Measurements from ENCODE around the gene TMEM183A. TPM values are rescaled to one million over a fixed set of nuclear protein-coding genes. Genes with fewer than 3 reads are reported as not detected.

The TMEM183A gene
- total and polyA plus RNA-seq, 9 of the 15 experiments (the other 6 are each of a cell fraction or from before 2014, with no cell fraction given): 23.4 to 190 (median 124) TPM

DNA sequence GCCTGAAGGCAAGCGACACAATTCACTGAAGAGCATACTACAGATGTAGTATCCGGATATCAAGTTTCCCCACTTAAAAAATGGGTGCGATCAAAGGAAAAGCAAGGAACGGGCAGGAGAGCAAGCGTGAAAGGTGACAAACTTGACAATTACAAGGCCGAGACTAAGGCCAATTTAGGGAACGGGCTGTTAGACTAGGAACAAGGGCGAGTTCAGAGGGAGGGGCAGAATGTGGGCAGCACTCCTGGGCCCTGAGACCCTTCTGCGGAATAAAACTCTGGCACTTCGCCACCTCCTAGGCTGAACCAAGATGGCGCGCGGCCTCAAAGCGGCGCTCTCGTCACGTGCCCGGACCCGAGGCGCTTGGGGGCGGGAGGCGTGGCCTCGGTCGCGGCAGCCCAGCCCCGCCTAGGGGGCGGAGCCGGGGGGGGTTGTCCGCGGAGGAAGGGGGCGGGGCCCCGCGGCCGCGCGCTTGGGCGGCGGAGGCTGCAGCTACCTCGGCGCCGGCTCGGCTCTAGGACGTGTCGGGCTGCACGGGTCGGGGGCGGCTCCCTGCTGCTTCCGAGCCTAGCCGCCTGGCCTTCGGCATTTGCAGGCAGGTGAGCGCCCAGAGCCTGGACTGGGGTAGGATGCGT, 19.0 kb downstream of the TMEM183A start, which contains the start of gene PPFIA4 (continued):
- TF ChIP-seq KAT7 (CRISPR knock-in tag; IDR thresholded peaks at IDR 0.05; ENCODE audit: borderline replicate concordance): no peak
- TF ChIP-seq, protein P1, sequence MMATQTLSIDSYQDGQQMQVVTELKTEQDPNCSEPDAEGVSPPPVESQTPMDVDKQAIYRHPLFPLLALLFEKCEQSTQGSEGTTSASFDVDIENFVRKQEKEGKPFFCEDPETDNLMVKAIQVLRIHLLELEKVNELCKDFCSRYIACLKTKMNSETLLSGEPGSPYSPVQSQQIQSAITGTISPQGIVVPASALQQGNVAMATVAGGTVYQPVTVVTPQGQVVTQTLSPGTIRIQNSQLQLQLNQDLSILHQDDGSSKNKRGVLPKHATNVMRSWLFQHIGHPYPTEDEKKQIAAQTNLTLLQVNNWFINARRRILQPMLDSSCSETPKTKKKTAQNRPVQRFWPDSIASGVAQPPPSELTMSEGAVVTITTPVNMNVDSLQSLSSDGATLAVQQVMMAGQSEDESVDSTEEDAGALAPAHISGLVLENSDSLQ (IDR thresholded peaks at IDR 0.05): no peak
- 0 out of 2 replicates have a peak, but pooled peaks have one; percentile 59 for TF ChIP-seq DDX20 (tag; IDR thresholded peaks at IDR 0.05; ENCODE audit: low read depth)
- no peak for TF ChIP-seq TCF3 (CRISPR knock-in tag; IDR thresholded peaks at IDR 0.05)
- no peak for TF ChIP-seq BCOR (IDR thresholded peaks at IDR 0.05)
- no peak for TF ChIP-seq ZNF146 (CRISPR knock-in tag; IDR thresholded peaks at IDR 0.05; ENCODE audit: unreplicated experiment)
- 0 out of 2 replicates have a peak, but pooled peaks have one; percentile 21 for TF ChIP-seq ZNF780A (CRISPR knock-in tag; IDR thresholded peaks at IDR 0.05)
- no peak for TF ChIP-seq SRSF9 (IDR thresholded peaks at IDR 0.05; ENCODE audit: borderline replicate concordance, low read depth, low read length)
- TF ChIP-seq, protein P2, sequence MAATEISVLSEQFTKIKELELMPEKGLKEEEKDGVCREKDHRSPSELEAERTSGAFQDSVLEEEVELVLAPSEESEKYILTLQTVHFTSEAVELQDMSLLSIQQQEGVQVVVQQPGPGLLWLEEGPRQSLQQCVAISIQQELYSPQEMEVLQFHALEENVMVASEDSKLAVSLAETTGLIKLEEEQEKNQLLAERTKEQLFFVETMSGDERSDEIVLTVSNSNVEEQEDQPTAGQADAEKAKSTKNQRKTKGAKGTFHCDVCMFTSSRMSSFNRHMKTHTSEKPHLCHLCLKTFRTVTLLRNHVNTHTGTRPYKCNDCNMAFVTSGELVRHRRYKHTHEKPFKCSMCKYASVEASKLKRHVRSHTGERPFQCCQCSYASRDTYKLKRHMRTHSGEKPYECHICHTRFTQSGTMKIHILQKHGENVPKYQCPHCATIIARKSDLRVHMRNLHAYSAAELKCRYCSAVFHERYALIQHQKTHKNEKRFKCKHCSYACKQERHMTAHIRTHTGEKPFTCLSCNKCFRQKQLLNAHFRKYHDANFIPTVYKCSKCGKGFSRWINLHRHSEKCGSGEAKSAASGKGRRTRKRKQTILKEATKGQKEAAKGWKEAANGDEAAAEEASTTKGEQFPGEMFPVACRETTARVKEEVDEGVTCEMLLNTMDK (IDR thresholded peaks at IDR 0.05; ENCODE audit: borderline replicate concordance, insufficient read depth, low read depth, low read length, poor library complexity, severe bottlenecking): no peak
- TF ChIP-seq CCAR2 (IDR thresholded peaks at IDR 0.05; ENCODE audit: low read depth, low read length): no peak
- TF ChIP-seq CC2D1A (IDR thresholded peaks at IDR 0.05): 0 out of 2 replicates have a peak, but pooled peaks have one; percentile 48
- TF ChIP-seq KDM4B (IDR thresholded peaks at IDR 0.05; ENCODE audit: borderline replicate concordance in 2 of 2, low read depth in 1 of 2): peak in 1 of 2 experiments; percentile 57; a peak in 1 of 4 replicates
- TF ChIP-seq POLR2AphosphoS2 (IDR thresholded peaks at IDR 0.05; ENCODE audit: low read length): 0 out of 2 replicates have a peak, but pooled peaks have one; percentile 13
- TF ChIP-seq, protein P3, sequence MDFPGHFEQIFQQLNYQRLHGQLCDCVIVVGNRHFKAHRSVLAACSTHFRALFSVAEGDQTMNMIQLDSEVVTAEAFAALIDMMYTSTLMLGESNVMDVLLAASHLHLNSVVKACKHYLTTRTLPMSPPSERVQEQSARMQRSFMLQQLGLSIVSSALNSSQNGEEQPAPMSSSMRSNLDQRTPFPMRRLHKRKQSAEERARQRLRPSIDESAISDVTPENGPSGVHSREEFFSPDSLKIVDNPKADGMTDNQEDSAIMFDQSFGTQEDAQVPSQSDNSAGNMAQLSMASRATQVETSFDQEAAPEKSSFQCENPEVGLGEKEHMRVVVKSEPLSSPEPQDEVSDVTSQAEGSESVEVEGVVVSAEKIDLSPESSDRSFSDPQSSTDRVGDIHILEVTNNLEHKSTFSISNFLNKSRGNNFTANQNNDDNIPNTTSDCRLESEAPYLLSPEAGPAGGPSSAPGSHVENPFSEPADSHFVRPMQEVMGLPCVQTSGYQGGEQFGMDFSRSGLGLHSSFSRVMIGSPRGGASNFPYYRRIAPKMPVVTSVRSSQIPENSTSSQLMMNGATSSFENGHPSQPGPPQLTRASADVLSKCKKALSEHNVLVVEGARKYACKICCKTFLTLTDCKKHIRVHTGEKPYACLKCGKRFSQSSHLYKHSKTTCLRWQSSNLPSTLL (IDR thresholded peaks at IDR 0.05): no peak
- TF ChIP-seq ZNF518B (CRISPR knock-in tag; IDR thresholded peaks at IDR 0.05): no peak
- TF ChIP-seq NFXL1 (CRISPR knock-in tag; IDR thresholded peaks at IDR 0.05): peak; percentile 71; the same call in 1 of the 2 replicates
- TF ChIP-seq, protein P4, sequence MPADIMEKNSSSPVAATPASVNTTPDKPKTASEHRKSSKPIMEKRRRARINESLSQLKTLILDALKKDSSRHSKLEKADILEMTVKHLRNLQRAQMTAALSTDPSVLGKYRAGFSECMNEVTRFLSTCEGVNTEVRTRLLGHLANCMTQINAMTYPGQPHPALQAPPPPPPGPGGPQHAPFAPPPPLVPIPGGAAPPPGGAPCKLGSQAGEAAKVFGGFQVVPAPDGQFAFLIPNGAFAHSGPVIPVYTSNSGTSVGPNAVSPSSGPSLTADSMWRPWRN (IDR thresholded peaks at IDR 0.05; ENCODE audit: low read depth): no peak
- no peak for TF ChIP-seq TAF1 (IDR thresholded peaks at IDR 0.05; ENCODE audit: control insufficient read depth, extremely low read depth, insufficient read depth, low read length, severe bottlenecking)
